ENCODE data around the gene RPGR. TPM values are rescaled to one million over a fixed set of nuclear protein-coding genes. Genes with fewer than 3 reads are reported as not detected.

RPGR gene
- total and polyA plus RNA-seq, 8 donors = 4.2 to 14.7 (median 5.1) TPM

GRCh38 chrX:38318196-38318595 lies 9.1 kb downstream of the RPGR start:
- ATAC-seq (no peak), DNase-seq (no peak), FAIRE-seq (no peak)
- Histone ChIP-seq H3K9me3 (no peaks in the 10 kb centered on the region), H3K36me3 (no peaks in the 10 kb centered on the region), H3K27ac (no peak overlapping the region), H3K4me1 (no peaks in the 10 kb centered on the region), H3K4me3 (no peak overlapping the region), H3K27me3 (peaks cover 0 to 4% (median 0%) of the 10 kb centered on the region in 4 donors)
- intact Hi-C loops (cut with DNase I) = no loop called here
- TF ChIP-seq CTCF (IDR thresholded peaks at IDR 0.05) = no peak
- WGBS, 2 donors = 24 to 25% methylated on average over 3 of the region's 3 CpGs

GRCh38 chrX:38315186-38315585 lies 12.1 kb downstream of the RPGR start:
- WGBS, 2 donors = 78 to 97% methylated on average over 7 of the region's 7 CpGs
- H3K27ac ChIP-seq = no peak overlapping the region
- no peak overlapping the region for H3K4me3 ChIP-seq
- intact Hi-C loops (cut with DNase I) = no loop called here
- TF ChIP-seq CTCF (IDR thresholded peaks at IDR 0.05) = no peak
- no peak for FAIRE-seq
- no peaks in the 10 kb centered on the region for H3K4me1 ChIP-seq
- ATAC-seq = no peak
- DNase-seq = no peak
- no peaks in the 10 kb centered on the region for H3K9me3 ChIP-seq
- H3K36me3 ChIP-seq = no peaks in the 10 kb centered on the region
- peaks cover 0 to 4% (median 0%) of the 10 kb centered on the region in 4 donors for H3K27me3 ChIP-seq

- WGBS, 2 donors = 76 to 95% methylated on average over 4 of the region's 4 CpGs
- ATAC-seq = no peak
- Histone ChIP-seq H3K27ac (no peak overlapping the region), H3K36me3 (no peaks in the 10 kb centered on the region), H3K4me3 (no peak overlapping the region), H3K9me3 (no peaks in the 10 kb centered on the region), H3K27me3 (peaks cover 0 to 10% (median 0%) of the 10 kb centered on the region in 4 donors), H3K4me1 (no peaks in the 10 kb centered on the region)
- no peak for DNase-seq
- TF ChIP-seq CTCF (IDR thresholded peaks at IDR 0.05) = no peak
- intact Hi-C loops (cut with DNase I) = no loop called here
- no peak for FAIRE-seq
These were observed 14.1 kb downstream of the RPGR start for GRCh38 chrX:38313190-38313589.

- Histone ChIP-seq H3K36me3 (no peaks in the 10 kb centered on the region), H3K4me1 (no peaks in the 10 kb centered on the region), H3K9me3 (no peaks in the 10 kb centered on the region), H3K4me3 (no peak overlapping the region), H3K27ac (no peak overlapping the region), H3K27me3 (peaks cover 0 to 10% (median 0%) of the 10 kb centered on the region in 4 donors)
- intact Hi-C loops (cut with DNase I) = no loop called here
- ATAC-seq (no peak), DNase-seq (no peak), FAIRE-seq (no peak)
- no peak for TF ChIP-seq CTCF (IDR thresholded peaks at IDR 0.05)
- WGBS, 2 donors = 71 to 96% methylated on average over 4 of the region's 4 CpGs
These were observed 14.9 kb downstream of the RPGR start for GRCh38 chrX:38312436-38312835.

GRCh38 chrX:38311743-38312142 lies 15.6 kb downstream of the RPGR start:
- Histone ChIP-seq H3K27me3 (peaks cover 0 to 10% (median 0%) of the 10 kb centered on the region in 4 donors), H3K9me3 (no peaks in the 10 kb centered on the region), H3K4me3 (no peak overlapping the region), H3K36me3 (no peaks in the 10 kb centered on the region), H3K27ac (no peak overlapping the region), H3K4me1 (no peaks in the 10 kb centered on the region)
- 59 to 60% methylated on average over 2 of the region's 2 CpGs for WGBS, 2 donors
- intact Hi-C loops (cut with DNase I) = no loop called here
- TF ChIP-seq CTCF (IDR thresholded peaks at IDR 0.05) = no peak
- FAIRE-seq (no peak), ATAC-seq (no peak), DNase-seq (no peak)

All from pancreas (tissue), 10 donors.